HCT116 (cell line): ENCODE results near the gene SRA1.

Experiments
- EZH2 ChIP-seq: fragments of 200-600 bp; sonication (generic); IDR thresholded peaks from 2 replicates; pipeline ENCODE4 v1.6.1; 2017; ENCODE audit warnings: antibody characterized with exemption, mixed run types
- EZH2phosphoT487 ChIP-seq: fragments of 200-600 bp; IDR thresholded peaks from 2 replicates; pipeline ENCODE4 v1.6.1; 2018; ENCODE audit warnings: antibody characterized with exemption, borderline replicate concordance
- FOSL1 ChIP-seq: IDR thresholded peaks from 2 replicates; pipeline ENCODE4 v1.6.1; 2012; ENCODE audit warnings: low read depth
- POLR2A ChIP-seq: IDR thresholded peaks from 2 replicates; pipeline ENCODE4 v1.7.0; 2011; ENCODE audit warnings: borderline replicate concordance; ENCODE audit not compliant: insufficient read depth, insufficient read length; ENCODE audit errors: extremely low read depth
- POLR2AphosphoS5 ChIP-seq: IDR thresholded peaks from 2 replicates; pipeline ENCODE4 v1.6.1; 2011; ENCODE audit warnings: mild to moderate bottlenecking, low read depth, low read length, moderate library complexity
- SP1 ChIP-seq: IDR thresholded peaks from 2 replicates; pipeline ENCODE4 v1.6.1; 2012; ENCODE audit warnings: low read depth
- TF ChIP-seq, protein P1 (sequence below), 3 experiments: fragments of 200-600 bp in 1 of 3; sonication (generic) in 1 of 3; IDR thresholded peaks in 2 of 3; conservative IDR thresholded peaks in 1 of 3; 2 replicates each; pipeline ENCODE4 v1.5.1; 2012 to 2017; ENCODE audit warnings: low read depth in 2 of 3, low read length in 2 of 3, antibody characterized with exemption in 1 of 3, borderline replicate concordance in 1 of 3, control low read depth in 1 of 3, mild to moderate bottlenecking in 1 of 3, mixed read lengths in 1 of 3, mixed run types in 1 of 3, moderate library complexity in 1 of 3; ENCODE audit not compliant: insufficient read depth in 1 of 3
- TF ChIP-seq, protein P2 (sequence below): IDR thresholded peaks from 2 replicates; pipeline ENCODE4 v1.6.1; 2012

DNA sequence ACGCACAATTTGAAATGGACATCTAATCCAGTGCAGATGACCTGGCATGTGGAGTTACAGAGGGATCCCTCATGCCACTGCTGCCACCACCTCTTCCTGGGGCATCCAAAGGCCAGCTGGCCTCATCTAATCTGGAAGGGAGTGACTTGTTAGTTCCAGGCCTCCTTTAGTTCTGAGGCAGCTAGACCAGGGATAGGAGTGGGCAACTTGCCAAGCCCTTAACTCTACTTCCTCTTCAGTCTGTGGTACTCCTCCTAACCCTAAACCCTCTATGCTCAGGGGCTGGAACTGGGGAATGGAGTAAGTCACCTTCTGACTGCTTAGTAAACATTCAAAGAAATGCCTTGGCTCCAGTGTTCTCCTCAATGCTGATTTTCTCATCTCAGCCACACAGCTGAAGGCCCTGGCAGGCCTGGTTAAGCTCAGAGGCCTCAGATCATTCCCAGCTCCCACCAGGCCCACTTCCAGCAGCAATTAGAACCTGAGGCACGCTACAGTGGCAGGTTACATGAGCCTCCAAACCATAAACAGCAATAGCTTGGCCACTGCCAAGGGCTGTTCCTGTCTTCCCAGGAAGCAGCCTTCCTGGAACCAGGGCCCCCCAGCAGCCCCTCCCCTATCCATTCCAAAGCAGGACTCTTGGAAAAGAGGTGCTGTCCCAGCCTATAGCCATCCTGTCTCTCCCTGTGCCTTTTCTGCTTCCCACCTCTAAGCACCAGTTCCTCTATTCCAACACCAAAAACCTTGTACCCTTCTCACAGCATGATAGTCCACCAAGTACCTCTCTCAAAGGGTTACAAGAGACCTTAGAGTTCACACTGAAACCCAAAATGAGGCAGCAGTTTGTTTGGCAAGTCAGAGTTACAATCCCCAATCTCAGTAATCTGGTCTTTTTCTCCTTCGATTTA lies 7.8 kb downstream of the SRA1 start:
- TF ChIP-seq, protein P1, sequence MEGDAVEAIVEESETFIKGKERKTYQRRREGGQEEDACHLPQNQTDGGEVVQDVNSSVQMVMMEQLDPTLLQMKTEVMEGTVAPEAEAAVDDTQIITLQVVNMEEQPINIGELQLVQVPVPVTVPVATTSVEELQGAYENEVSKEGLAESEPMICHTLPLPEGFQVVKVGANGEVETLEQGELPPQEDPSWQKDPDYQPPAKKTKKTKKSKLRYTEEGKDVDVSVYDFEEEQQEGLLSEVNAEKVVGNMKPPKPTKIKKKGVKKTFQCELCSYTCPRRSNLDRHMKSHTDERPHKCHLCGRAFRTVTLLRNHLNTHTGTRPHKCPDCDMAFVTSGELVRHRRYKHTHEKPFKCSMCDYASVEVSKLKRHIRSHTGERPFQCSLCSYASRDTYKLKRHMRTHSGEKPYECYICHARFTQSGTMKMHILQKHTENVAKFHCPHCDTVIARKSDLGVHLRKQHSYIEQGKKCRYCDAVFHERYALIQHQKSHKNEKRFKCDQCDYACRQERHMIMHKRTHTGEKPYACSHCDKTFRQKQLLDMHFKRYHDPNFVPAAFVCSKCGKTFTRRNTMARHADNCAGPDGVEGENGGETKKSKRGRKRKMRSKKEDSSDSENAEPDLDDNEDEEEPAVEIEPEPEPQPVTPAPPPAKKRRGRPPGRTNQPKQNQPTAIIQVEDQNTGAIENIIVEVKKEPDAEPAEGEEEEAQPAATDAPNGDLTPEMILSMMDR (IDR thresholded peaks at IDR 0.05 in 2 of 3, conservative IDR thresholded peaks at IDR 0.05 in 1 of 3; ENCODE audit: borderline replicate concordance in 1 of 3, insufficient read depth in 1 of 3, low read depth in 2 of 3, low read length in 2 of 3): no peak
- TF ChIP-seq POLR2A: no peak
- TF ChIP-seq FOSL1: no peak
- no peak for TF ChIP-seq SP1
- peak; percentile 4; the same call in 1 of the 2 replicates for TF ChIP-seq POLR2AphosphoS5
- no peak for TF ChIP-seq EZH2
- TF ChIP-seq, protein P2, sequence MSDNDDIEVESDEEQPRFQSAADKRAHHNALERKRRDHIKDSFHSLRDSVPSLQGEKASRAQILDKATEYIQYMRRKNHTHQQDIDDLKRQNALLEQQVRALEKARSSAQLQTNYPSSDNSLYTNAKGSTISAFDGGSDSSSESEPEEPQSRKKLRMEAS: no peak
- TF ChIP-seq EZH2phosphoT487: no peak
